H9 (cell line): Measurements from ENCODE around the gene PARP6. TPM values are rescaled to one million over a fixed set of nuclear protein-coding genes. Genes with fewer than 3 reads are reported as not detected.

Experiments used
- DNase-seq: peaks from one replicate; pipeline ENCODE4 v3.0.0-alpha.2; 2017
- H2AFZ ChIP-seq: one replicate; pipeline ENCODE4 v1.6.1; 2013; ENCODE audit warnings: mild to moderate bottlenecking, low read length, control low read depth, moderate library complexity
- H2AK5ac ChIP-seq: 2 replicates; pipeline ENCODE4 v1.6.1; 2013; ENCODE audit warnings: low read length, control low read depth, mixed read lengths; ENCODE audit not compliant: insufficient read length
- H2BK120ac ChIP-seq: one replicate; pipeline ENCODE4 v1.6.1; 2013; ENCODE audit warnings: low read depth, mild to moderate bottlenecking, low read length, control low read depth, inconsistent platforms; ENCODE audit not compliant: poor library complexity, severe bottlenecking
- H2BK12ac ChIP-seq: 2 replicates; pipeline ENCODE4 v1.6.1; 2013; ENCODE audit warnings: low read length, control low read depth, mixed read lengths, low read depth; ENCODE audit not compliant: insufficient read length
- H2BK15ac ChIP-seq: 2 replicates; pipeline ENCODE4 v1.6.1; 2013; ENCODE audit warnings: low read depth, low read length, control low read depth
- H2BK20ac ChIP-seq: one replicate; pipeline ENCODE4 v1.6.1; 2013; ENCODE audit warnings: low read depth, mild to moderate bottlenecking, low read length, control low read depth, inconsistent platforms; ENCODE audit not compliant: poor library complexity, severe bottlenecking
- H2BK5ac ChIP-seq: 2 replicates; pipeline ENCODE4 v1.6.1; 2013; ENCODE audit warnings: low read length, control low read depth, mixed read lengths; ENCODE audit not compliant: insufficient read length
- H3K14ac ChIP-seq: 2 replicates; pipeline ENCODE4 v1.6.1; 2013; ENCODE audit warnings: low read length, control low read depth; ENCODE audit not compliant: insufficient read depth
- H3K18ac ChIP-seq: 2 replicates; pipeline ENCODE4 v1.6.1; 2013; ENCODE audit warnings: low read depth, mild to moderate bottlenecking, mixed read lengths, low read length, control low read depth; ENCODE audit not compliant: insufficient read length
- H3K23ac ChIP-seq: 2 replicates; pipeline ENCODE4 v1.6.1; 2013; ENCODE audit warnings: low read length, control low read depth, mixed read lengths, low read depth; ENCODE audit not compliant: insufficient read length
- H3K23me2 ChIP-seq: 2 replicates; pipeline ENCODE4 v1.6.1; 2013; ENCODE audit warnings: low read depth, mild to moderate bottlenecking, mixed read lengths, low read length, control low read depth; ENCODE audit not compliant: insufficient read length, poor library complexity, severe bottlenecking
- H3K27ac ChIP-seq: 2 replicates; pipeline ENCODE4 v1.5.1; 2013; ENCODE audit warnings: low read length, control low read depth, mixed read lengths, low read depth; ENCODE audit not compliant: insufficient read length
- H3K27me3 ChIP-seq: 2 replicates; pipeline ENCODE4 v1.6.1; 2013; ENCODE audit warnings: low read length, control low read depth, inconsistent platforms; ENCODE audit not compliant: insufficient read depth
- H3K4ac ChIP-seq: 2 replicates; pipeline ENCODE4 v1.6.1; 2013; ENCODE audit warnings: low read depth, mild to moderate bottlenecking, control low read depth, inconsistent platforms, low read length, moderate library complexity
- H3K4me1 ChIP-seq: 2 replicates; pipeline ENCODE4 v1.6.1; 2013; ENCODE audit warnings: low read length, control low read depth, inconsistent platforms; ENCODE audit not compliant: insufficient read depth
- H3K4me2 ChIP-seq: 2 replicates; pipeline ENCODE4 v1.6.1; 2013; ENCODE audit warnings: low read length, control low read depth, mixed read lengths; ENCODE audit not compliant: insufficient read length, insufficient read depth
- H3K56ac ChIP-seq: 2 replicates; pipeline ENCODE4 v1.6.1; 2013; ENCODE audit warnings: low read depth, mild to moderate bottlenecking, mixed read lengths, low read length, control low read depth; ENCODE audit not compliant: insufficient read length
- H3K79me1 ChIP-seq: 2 replicates; pipeline ENCODE4 v1.6.1; 2013; ENCODE audit warnings: low read depth, mild to moderate bottlenecking, moderate library complexity, low read length, control low read depth, inconsistent platforms; ENCODE audit not compliant: insufficient read depth, poor library complexity, severe bottlenecking
- H3K79me2 ChIP-seq: 2 replicates; pipeline ENCODE4 v1.6.1; 2013; ENCODE audit warnings: low read length, control low read depth, inconsistent platforms; ENCODE audit not compliant: insufficient read depth
- H3K9ac ChIP-seq: 2 replicates; pipeline ENCODE4 v1.6.1; 2013; ENCODE audit warnings: low read length, control low read depth, mixed read lengths; ENCODE audit not compliant: insufficient read length; ENCODE audit errors: extremely low read depth
- H3K9me3 ChIP-seq: one replicate; pipeline ENCODE4 v1.6.1; 2013; ENCODE audit warnings: low read depth, low read length, inconsistent platforms; ENCODE audit not compliant: control insufficient read depth
- H3T11ph ChIP-seq: one replicate; pipeline ENCODE4 v1.6.1; 2013; ENCODE audit warnings: mild to moderate bottlenecking, low read length, control low read depth, inconsistent platforms
- H4K20me1 ChIP-seq: one replicate; pipeline ENCODE4 v1.6.1; 2013; ENCODE audit not compliant: control insufficient read depth, insufficient read length, insufficient read depth
- H4K5ac ChIP-seq: 2 replicates; pipeline ENCODE4 v1.6.1; 2013; ENCODE audit warnings: low read depth, mild to moderate bottlenecking, mixed read lengths, low read length, control low read depth; ENCODE audit not compliant: insufficient read length
- H4K8ac ChIP-seq: replicated peaks from 2 replicates; pipeline ENCODE4 v1.6.1; 2013; ENCODE audit warnings: low read length, control low read depth, mixed read lengths, low read depth; ENCODE audit not compliant: insufficient read length
- H4K91ac ChIP-seq: 2 replicates; pipeline ENCODE4 v1.6.1; 2013; ENCODE audit warnings: low read depth, mild to moderate bottlenecking, moderate library complexity, mixed read lengths, low read length, control low read depth; ENCODE audit not compliant: insufficient read length
- H3K27ac Mint-ChIP-seq, 3 experiments: 2 replicates in 2 of 3; 3 replicates in 1 of 3; pipeline ENCODE4 v1.8.0; 2020 to 2021; ENCODE audit warnings: mixed read lengths in 3 of 3, mild to moderate bottlenecking in 1 of 3, moderate library complexity in 1 of 3
- H3K27me3 Mint-ChIP-seq: 2 replicates; pipeline ENCODE4 v1.8.0; 2021; ENCODE audit warnings: low read depth, mild to moderate bottlenecking, moderate library complexity, mixed read lengths
- H3K36me3 Mint-ChIP-seq, 3 experiments: 2 replicates in 2 of 3; 3 replicates in 1 of 3; pipeline ENCODE4 v1.8.0; 2020 to 2021; ENCODE audit warnings: low read depth in 3 of 3, mixed read lengths in 3 of 3; ENCODE audit not compliant: insufficient read depth in 1 of 3
- H3K4me1 Mint-ChIP-seq, 2 experiments: 2 replicates each; pipeline ENCODE4 v1.8.0; 2020; ENCODE audit warnings: mixed read lengths in 2 of 2
- H3K4me3 Mint-ChIP-seq, 2 experiments: 2 replicates in 1 of 2; 3 replicates in 1 of 2; pipeline ENCODE4 v1.8.0; 2020 to 2021; ENCODE audit warnings: mild to moderate bottlenecking in 2 of 2, mixed read lengths in 2 of 2, moderate library complexity in 1 of 2
- H3K9me3 Mint-ChIP-seq, 2 experiments: 2 replicates in 1 of 2; 3 replicates in 1 of 2; pipeline ENCODE4 v1.8.0; 2020; ENCODE audit warnings: mild to moderate bottlenecking in 2 of 2, mixed read lengths in 2 of 2, moderate library complexity in 1 of 2
- WGBS: extraction: QIAGEN DNeasy Blood & Tissue Kit; methylation state at CpG from one replicate; pipeline ENCODE4 v1.1.7; 2013; ENCODE audit warnings: missing lambda C conversion rate, low lambda C conversion rate, mixed read lengths; ENCODE audit not compliant: insufficient read length; ENCODE audit errors: extremely low coverage; 5-methylcytosine and 5-hydroxymethylcytosine counted together
- total RNA-seq: library from RNA; stranded (reverse); gene quantifications from 2 replicates; pipeline ENCODE4 v1.2.1, GENCODE V29; 2021
- TF ChIP-seq, protein P1 (sequence below): fragments of 200-600 bp; sonication (generic); conservative IDR thresholded peaks from 3 replicates; pipeline ENCODE4 v1.8.0; 2021; ENCODE audit warnings: antibody characterized with exemption, mild to moderate bottlenecking

The PARP6 gene
- total RNA-seq, 1 experiment from 2014 or later = 54.4 TPM

DNA sequence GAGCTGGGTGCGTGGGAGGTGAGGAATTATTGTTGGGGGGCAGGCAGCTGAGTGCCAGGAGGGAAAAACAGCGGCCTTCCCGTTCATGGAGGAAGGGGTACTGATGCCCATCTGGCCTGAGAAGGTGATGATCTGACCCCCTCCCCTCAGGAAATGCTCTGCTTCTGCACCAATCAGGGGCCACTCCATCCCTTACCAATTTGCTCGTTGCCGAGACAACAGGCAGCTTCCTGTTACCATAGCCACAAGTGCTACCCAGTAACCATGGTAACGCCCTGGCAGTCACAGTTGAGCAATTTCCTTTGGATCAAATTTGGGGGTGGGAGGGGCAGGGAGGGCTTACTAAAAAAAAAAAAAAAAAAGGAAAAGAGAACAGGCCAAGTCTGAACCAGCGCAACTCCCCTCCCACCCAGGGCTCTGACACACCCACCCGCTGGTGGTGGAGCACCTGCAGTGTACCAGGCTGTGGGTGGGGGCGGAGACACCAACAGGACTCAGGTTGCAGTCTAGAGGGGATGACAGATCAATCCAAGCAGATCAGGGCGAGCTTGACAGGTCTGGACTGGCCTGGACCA lies 33.9 kb upstream of the PARP6 start:
- Histone ChIP-seq H2BK20ac (no peak overlapping the region), H2BK12ac (no peak overlapping the region), H3K56ac (no peak overlapping the region), H3T11ph (no peak overlapping the region), H3K79me2 (no peaks in the 10 kb centered on the region), H4K8ac (no peak overlapping the region), H3K23me2 (no peaks in the 10 kb centered on the region), H3K14ac (no peak overlapping the region), H3K27me3 (no peaks in the 10 kb centered on the region), H3K4ac (no peak overlapping the region), H3K23ac (no peak overlapping the region), H2AK5ac (no peak overlapping the region), H2BK5ac (no peak overlapping the region), H4K5ac (no peak overlapping the region), H3K79me1 (no peaks in the 10 kb centered on the region), H3K9ac (no peak overlapping the region), H3K18ac (no peak overlapping the region), H2AFZ (no peak overlapping the region), H3K9me3 (no peaks in the 10 kb centered on the region), H2BK120ac (no peak overlapping the region), H4K91ac (no peak overlapping the region), H3K27ac (no peak overlapping the region), H3K4me1 (no peaks in the 10 kb centered on the region), H4K20me1 (no peaks in the 10 kb centered on the region), H3K4me2 (no peak overlapping the region), H2BK15ac (no peak overlapping the region)
- no peaks in the 10 kb centered on the region for H3K9me3 Mint-ChIP-seq
- TF ChIP-seq, protein P1, sequence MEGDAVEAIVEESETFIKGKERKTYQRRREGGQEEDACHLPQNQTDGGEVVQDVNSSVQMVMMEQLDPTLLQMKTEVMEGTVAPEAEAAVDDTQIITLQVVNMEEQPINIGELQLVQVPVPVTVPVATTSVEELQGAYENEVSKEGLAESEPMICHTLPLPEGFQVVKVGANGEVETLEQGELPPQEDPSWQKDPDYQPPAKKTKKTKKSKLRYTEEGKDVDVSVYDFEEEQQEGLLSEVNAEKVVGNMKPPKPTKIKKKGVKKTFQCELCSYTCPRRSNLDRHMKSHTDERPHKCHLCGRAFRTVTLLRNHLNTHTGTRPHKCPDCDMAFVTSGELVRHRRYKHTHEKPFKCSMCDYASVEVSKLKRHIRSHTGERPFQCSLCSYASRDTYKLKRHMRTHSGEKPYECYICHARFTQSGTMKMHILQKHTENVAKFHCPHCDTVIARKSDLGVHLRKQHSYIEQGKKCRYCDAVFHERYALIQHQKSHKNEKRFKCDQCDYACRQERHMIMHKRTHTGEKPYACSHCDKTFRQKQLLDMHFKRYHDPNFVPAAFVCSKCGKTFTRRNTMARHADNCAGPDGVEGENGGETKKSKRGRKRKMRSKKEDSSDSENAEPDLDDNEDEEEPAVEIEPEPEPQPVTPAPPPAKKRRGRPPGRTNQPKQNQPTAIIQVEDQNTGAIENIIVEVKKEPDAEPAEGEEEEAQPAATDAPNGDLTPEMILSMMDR = no peak
- no peak overlapping the region for H3K4me3 Mint-ChIP-seq
- DNase-seq = peak; percentile 49
- no peaks in the 10 kb centered on the region for H3K4me1 Mint-ChIP-seq
- WGBS = no CpG with 5 or more reads among the region's 10 CpGs
- no peaks in the 10 kb centered on the region for H3K36me3 Mint-ChIP-seq
- H3K27ac Mint-ChIP-seq = no peak overlapping the region
- H3K27me3 Mint-ChIP-seq = peaks cover 56% of the 10 kb centered on the region
